HG03064 (cell line): ENCODE measurements around the gene CTDSP2.
"Not testable (repeated sequence)": the region's sequence is repeated elsewhere in the genome, so short reads cannot be mapped to it uniquely, and the experiment has no call there.

Experiments used
- ATAC-seq: cut with Tn5 transposase; IDR thresholded peaks from one replicate; pipeline ENCODE4 v1.9.1; 2021; ENCODE audit warnings: low read depth; ENCODE audit not compliant: unreplicated experiment

The CTDSP2 gene

GRCh38 chr12:57882575-57882974, 36.0 kb upstream of the CTDSP2 start:
- ATAC-seq: no peak

- ATAC-seq: no peak
These were observed 34.9 kb upstream of the CTDSP2 start for GRCh38 chr12:57881475-57881874.

GRCh38 chr12:57881035-57881434, 34.5 kb upstream of the CTDSP2 start:
- ATAC-seq: not testable (repeated sequence)

- ATAC-seq: no peak
These were observed 31.3 kb upstream of the CTDSP2 start for GRCh38 chr12:57877876-57878275.

- ATAC-seq: no peak
These were observed 29.4 kb upstream of the CTDSP2 start for GRCh38 chr12:57875753-57876547.

- ATAC-seq: no peak
These were observed 27.9 kb upstream of the CTDSP2 start for GRCh38 chr12:57874166-57875108.

GRCh38 chr12:57872362-57872761, 25.8 kb upstream of the CTDSP2 start:
- ATAC-seq: no peak

- no peak for ATAC-seq
These were observed 23.4 kb upstream of the CTDSP2 start for GRCh38 chr12:57869927-57870318.

- ATAC-seq: no peak
These were observed 22.9 kb upstream of the CTDSP2 start for GRCh38 chr12:57869298-57869926.

- ATAC-seq: no peak
These were observed 22.3 kb upstream of the CTDSP2 start for GRCh38 chr12:57868851-57869268.

GRCh38 chr12:57868221-57868620, 21.7 kb upstream of the CTDSP2 start:
- no peak for ATAC-seq

- no peak for ATAC-seq
These were observed 19.9 kb upstream of the CTDSP2 start for GRCh38 chr12:57866308-57867019.

GRCh38 chr12:57865084-57865751, 18.7 kb upstream of the CTDSP2 start:
- ATAC-seq: no peak

GRCh38 chr12:57864442-57865083, 18.0 kb upstream of the CTDSP2 start:
- no peak for ATAC-seq

GRCh38 chr12:57863676-57864075, 17.1 kb upstream of the CTDSP2 start:
- ATAC-seq: no peak

GRCh38 chr12:57861967-57862366, 15.4 kb upstream of the CTDSP2 start:
- no peak for ATAC-seq

GRCh38 chr12:57860883-57861282, 14.4 kb upstream of the CTDSP2 start:
- not testable (repeated sequence) for ATAC-seq

- ATAC-seq: no peak
These were observed 12.6 kb upstream of the CTDSP2 start for GRCh38 chr12:57859121-57859520.

GRCh38 chr12:57858123-57858522, 11.6 kb upstream of the CTDSP2 start:
- not testable (repeated sequence) for ATAC-seq
